HepG2 (cell line): ENCODE data around the gene UCK2. TPM values are rescaled to one million over a fixed set of nuclear protein-coding genes. Genes with fewer than 3 reads are reported as not detected.
A peak's percentile ranks its signal among the peaks of the same experiment; 100 is the strongest.

Experiments used
- AGO2 ChIP-seq: fragments of 200-400 bp; formaldehyde crosslinking; optimal IDR thresholded peaks from 2 replicates; pipeline ENCODE3; 2017; ENCODE audit warnings: mild to moderate bottlenecking, low read depth, low read length, moderate library complexity
- ARNTL ChIP-seq: sonication (generic); formaldehyde crosslinking; IDR thresholded peaks from 2 replicates; pipeline ENCODE4 v1.4.0; 2020; ENCODE audit warnings: mild to moderate bottlenecking, missing genetic modification reagents
- GTF2F1 ChIP-seq: fragments of 150-350 bp; IDR thresholded peaks from 2 replicates; pipeline ENCODE4 v1.6.1; 2014; ENCODE audit warnings: low read length
- HES4 ChIP-seq: sonication (generic); formaldehyde crosslinking; IDR thresholded peaks from 2 replicates; pipeline ENCODE4 v1.9.0; 2021; ENCODE audit warnings: mild to moderate bottlenecking, missing genetic modification reagents, borderline replicate concordance
- ISX ChIP-seq: sonication (generic); formaldehyde crosslinking; conservative IDR thresholded peaks from 2 replicates; pipeline ENCODE4 v1.5.0; 2020; ENCODE audit warnings: missing genetic modification reagents
- LRRFIP1 ChIP-seq: sonication (generic); formaldehyde crosslinking; conservative IDR thresholded peaks from 2 replicates; pipeline ENCODE4 v1.4.0; 2020; ENCODE audit warnings: missing genetic modification reagents
- MTF2 ChIP-seq: sonication (generic); formaldehyde crosslinking; IDR thresholded peaks from 2 replicates; pipeline ENCODE4 v1.5.0; 2020; ENCODE audit warnings: missing genetic modification reagents, borderline replicate concordance
- NBN ChIP-seq: fragments of 450-650 bp; conservative IDR thresholded peaks from 2 replicates; pipeline ENCODE4 v1.6.1; 2017
- NCOA1 ChIP-seq: sonication (generic); formaldehyde crosslinking; IDR thresholded peaks from 2 replicates; pipeline ENCODE4 v1.9.0; 2021; ENCODE audit warnings: missing genetic modification reagents
- NFKBIZ ChIP-seq: IDR thresholded peaks from 2 replicates; pipeline ENCODE4 v1.6.1; 2018; ENCODE audit warnings: missing genetic modification reagents, missing compliant biosample characterization
- PHF8 ChIP-seq: sonication (generic); formaldehyde crosslinking; IDR thresholded peaks from 2 replicates; pipeline ENCODE4 v1.5.0; 2020; ENCODE audit warnings: missing genetic modification reagents
- SOX6 ChIP-seq, 2 experiments: fragments of 450-650 bp in 1 of 2; sonication (generic) in 1 of 2; formaldehyde crosslinking in 1 of 2; IDR thresholded peaks; 2 replicates each; pipeline versions ENCODE4 v1.4.0 to v1.6.1; 2017 to 2020; ENCODE audit warnings: antibody characterized with exemption in 1 of 2, mild to moderate bottlenecking in 1 of 2, missing genetic modification reagents in 1 of 2
- TBX2 ChIP-seq: sonication (generic); formaldehyde crosslinking; IDR thresholded peaks from 2 replicates; pipeline ENCODE4 v1.5.0; 2020; ENCODE audit warnings: missing genetic modification reagents, mild to moderate bottlenecking, borderline replicate concordance
- TCF12 ChIP-seq, 2 experiments: fragments of 450-650 bp in 1 of 2; sonication (generic) in 1 of 2; formaldehyde crosslinking in 1 of 2; IDR thresholded peaks; 2 replicates each; pipeline versions ENCODE4 v1.6.1 to v1.8.0; 2017 to 2022; ENCODE audit warnings: antibody characterized with exemption in 1 of 2, mild to moderate bottlenecking in 1 of 2, missing genetic modification reagents in 1 of 2, moderate library complexity in 1 of 2
- ZNF207 ChIP-seq: fragments of 450-650 bp; IDR thresholded peaks from 2 replicates; pipeline ENCODE4 v1.6.1; 2016; ENCODE audit warnings: antibody characterized with exemption, borderline replicate concordance
- ZNF260 ChIP-seq: sonication (generic); formaldehyde crosslinking; IDR thresholded peaks from 2 replicates; pipeline ENCODE4 v1.4.0; 2020; ENCODE audit warnings: missing genetic modification reagents, low read depth, mild to moderate bottlenecking, borderline replicate concordance
- ZNF276 ChIP-seq: sonication (generic); formaldehyde crosslinking; IDR thresholded peaks from 2 replicates; pipeline ENCODE4 v1.4.0; 2020; ENCODE audit warnings: mild to moderate bottlenecking, low read depth, missing genetic modification reagents
- ZNF333 ChIP-seq: sonication (generic); formaldehyde crosslinking; IDR thresholded peaks from 2 replicates; pipeline ENCODE4 v1.4.0; 2020; ENCODE audit warnings: mild to moderate bottlenecking, missing genetic modification reagents, borderline replicate concordance
- ZNF558 ChIP-seq: sonication (generic); formaldehyde crosslinking; IDR thresholded peaks from 2 replicates; pipeline ENCODE4 v1.9.0; 2022; ENCODE audit warnings: mild to moderate bottlenecking, missing genetic modification reagents, borderline replicate concordance
- ZNF816 ChIP-seq: sonication (generic); formaldehyde crosslinking; IDR thresholded peaks from 2 replicates; pipeline ENCODE4 v1.8.0; 2022; ENCODE audit warnings: missing genetic modification reagents, mild to moderate bottlenecking, borderline replicate concordance
- polyA plus RNA-seq, 8 experiments: library from polyadenylated mRNA; depleted of rRNA in 3 of 8; stranded (reverse) in 7 of 8; unstranded in 1 of 8; fragments of >200 nt; fragmentation: Illumina TruSeq in 4 of 8; extraction: Trizol in 4 of 8; gene quantifications; 2 replicates each; pipeline versions ENCODE4 v1.2.1 to v1.2.3, GENCODE V29; 2011 to 2016; ENCODE audit warnings: low read depth in 4 of 8, missing spikeins in 1 of 8, mixed read lengths in 1 of 8; ENCODE audit not compliant: insufficient read depth in 1 of 8
- total RNA-seq, 5 experiments: library from RNA; depleted of rRNA; stranded (reverse); fragments of >200 nt; fragmentation: Illumina TruSeq; extraction: Trizol; gene quantifications; 2 replicates each; pipeline ENCODE4 v1.2.3, GENCODE V29; 2016; ENCODE audit warnings: low read depth in 1 of 5
- TF ChIP-seq, protein P1 (sequence below): sonication (generic); formaldehyde crosslinking; conservative IDR thresholded peaks from 2 replicates; pipeline ENCODE4 v1.4.0; 2020; ENCODE audit warnings: mild to moderate bottlenecking, missing genetic modification reagents, moderate library complexity
- TF ChIP-seq, protein P2 (sequence below): sonication (generic); formaldehyde crosslinking; IDR thresholded peaks from 2 replicates; pipeline ENCODE4 v1.4.0; 2020; ENCODE audit warnings: mild to moderate bottlenecking, missing genetic modification reagents

Gene UCK2
- total and polyA plus RNA-seq, 2 of the 13 experiments (the other 11 are each of a cell fraction or from before 2014, with no cell fraction given) = 64.3 to 78.0 TPM

DNA sequence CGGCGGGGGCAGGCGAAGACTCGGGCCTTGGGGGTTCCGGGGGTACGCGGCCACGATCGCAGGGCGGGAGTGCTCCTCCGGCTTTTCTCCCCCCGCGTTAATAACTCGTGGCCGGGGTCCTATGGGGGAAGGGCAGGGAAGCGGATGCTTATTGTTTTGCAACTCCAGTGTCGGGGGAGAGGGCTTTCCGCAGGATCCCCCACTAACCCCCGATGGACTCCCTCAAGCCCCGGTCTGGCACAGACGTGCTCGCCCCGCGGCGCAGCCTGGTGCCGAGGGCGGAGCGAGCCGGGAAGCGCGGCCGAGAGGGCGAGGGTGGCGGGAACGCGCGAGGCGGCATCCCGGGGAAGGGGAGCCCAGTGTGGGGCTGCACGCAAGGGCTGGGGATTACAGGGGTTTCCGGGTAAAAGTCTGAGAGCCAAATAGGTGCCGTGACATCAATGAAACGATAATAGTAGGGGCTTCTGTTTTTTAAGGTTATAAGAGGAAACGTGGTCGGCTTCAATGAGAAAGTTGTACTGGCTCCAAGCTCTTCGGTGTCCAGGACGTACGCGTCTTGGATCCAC lies 772 bp downstream of the UCK2 start (continued):
- TF ChIP-seq, protein P1, sequence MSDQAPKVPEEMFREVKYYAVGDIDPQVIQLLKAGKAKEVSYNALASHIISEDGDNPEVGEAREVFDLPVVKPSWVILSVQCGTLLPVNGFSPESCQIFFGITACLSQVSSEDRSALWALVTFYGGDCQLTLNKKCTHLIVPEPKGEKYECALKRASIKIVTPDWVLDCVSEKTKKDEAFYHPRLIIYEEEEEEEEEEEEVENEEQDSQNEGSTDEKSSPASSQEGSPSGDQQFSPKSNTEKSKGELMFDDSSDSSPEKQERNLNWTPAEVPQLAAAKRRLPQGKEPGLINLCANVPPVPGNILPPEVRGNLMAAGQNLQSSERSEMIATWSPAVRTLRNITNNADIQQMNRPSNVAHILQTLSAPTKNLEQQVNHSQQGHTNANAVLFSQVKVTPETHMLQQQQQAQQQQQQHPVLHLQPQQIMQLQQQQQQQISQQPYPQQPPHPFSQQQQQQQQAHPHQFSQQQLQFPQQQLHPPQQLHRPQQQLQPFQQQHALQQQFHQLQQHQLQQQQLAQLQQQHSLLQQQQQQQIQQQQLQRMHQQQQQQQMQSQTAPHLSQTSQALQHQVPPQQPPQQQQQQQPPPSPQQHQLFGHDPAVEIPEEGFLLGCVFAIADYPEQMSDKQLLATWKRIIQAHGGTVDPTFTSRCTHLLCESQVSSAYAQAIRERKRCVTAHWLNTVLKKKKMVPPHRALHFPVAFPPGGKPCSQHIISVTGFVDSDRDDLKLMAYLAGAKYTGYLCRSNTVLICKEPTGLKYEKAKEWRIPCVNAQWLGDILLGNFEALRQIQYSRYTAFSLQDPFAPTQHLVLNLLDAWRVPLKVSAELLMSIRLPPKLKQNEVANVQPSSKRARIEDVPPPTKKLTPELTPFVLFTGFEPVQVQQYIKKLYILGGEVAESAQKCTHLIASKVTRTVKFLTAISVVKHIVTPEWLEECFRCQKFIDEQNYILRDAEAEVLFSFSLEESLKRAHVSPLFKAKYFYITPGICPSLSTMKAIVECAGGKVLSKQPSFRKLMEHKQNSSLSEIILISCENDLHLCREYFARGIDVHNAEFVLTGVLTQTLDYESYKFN (CRISPR knock-in tag) = no peak
- TF ChIP-seq ZNF333 (CRISPR knock-in tag) (no peak), PHF8 (CRISPR knock-in tag) (peak; percentile 62), LRRFIP1 (no peak), NBN (no peak), AGO2 (peak; percentile 59), GTF2F1 (no peak), ZNF207 (no peak), ZNF276 (CRISPR knock-in tag) (no peak), NCOA1 (CRISPR knock-in tag) (no peak), MTF2 (CRISPR knock-in tag) (no peak), HES4 (CRISPR knock-in tag) (no peak), TBX2 (CRISPR knock-in tag) (no peak), ZNF558 (CRISPR knock-in tag) (no peak), ZNF816 (no peak), ISX (CRISPR knock-in tag) (no peak), NFKBIZ (CRISPR knock-in tag) (no peak), TCF12 (IDR thresholded peaks at IDR 0.05) (no peak), TCF12 (CRISPR knock-in tag; IDR thresholded peaks at IDR 0.05) (no peak), SOX6 (IDR thresholded peaks at IDR 0.05) (no peak), SOX6 (CRISPR knock-in tag; IDR thresholded peaks at IDR 0.05) (0 out of 2 replicates have a peak, but pooled peaks have one; percentile 3), ZNF260 (CRISPR knock-in tag) (no peak), ARNTL (no peak)
- TF ChIP-seq, protein P2, sequence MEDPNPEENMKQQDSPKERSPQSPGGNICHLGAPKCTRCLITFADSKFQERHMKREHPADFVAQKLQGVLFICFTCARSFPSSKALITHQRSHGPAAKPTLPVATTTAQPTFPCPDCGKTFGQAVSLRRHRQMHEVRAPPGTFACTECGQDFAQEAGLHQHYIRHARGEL (CRISPR knock-in tag) = no peak
